ENCODE results near the gene NOXO1.

The NOXO1 gene

GRCh38 chr16:1997494-1998359 lies 16.5 kb upstream of the NOXO1 start:
- DNase-seq (ENCODE audit: insufficient read length, low spot score): no peak
- no peak for TF ChIP-seq POLR2A (IDR thresholded peaks at IDR 0.05; ENCODE audit: low read depth, low read length)
- FAIRE-seq: no peak

GRCh38 chr16:1993731-1994131 lies 12.5 kb upstream of the NOXO1 start:
- DNase-seq (ENCODE audit: insufficient read length, low spot score) (no peak), FAIRE-seq (peak; percentile 23)
- no peak for TF ChIP-seq POLR2A (IDR thresholded peaks at IDR 0.05; ENCODE audit: low read depth, low read length)

GRCh38 chr16:1992704-1993317 lies 11.5 kb upstream of the NOXO1 start:
- no peak for TF ChIP-seq POLR2A (IDR thresholded peaks at IDR 0.05; ENCODE audit: low read depth, low read length)
- DNase-seq (ENCODE audit: insufficient read length, low spot score) (no peak), FAIRE-seq (no peak)

DNA sequence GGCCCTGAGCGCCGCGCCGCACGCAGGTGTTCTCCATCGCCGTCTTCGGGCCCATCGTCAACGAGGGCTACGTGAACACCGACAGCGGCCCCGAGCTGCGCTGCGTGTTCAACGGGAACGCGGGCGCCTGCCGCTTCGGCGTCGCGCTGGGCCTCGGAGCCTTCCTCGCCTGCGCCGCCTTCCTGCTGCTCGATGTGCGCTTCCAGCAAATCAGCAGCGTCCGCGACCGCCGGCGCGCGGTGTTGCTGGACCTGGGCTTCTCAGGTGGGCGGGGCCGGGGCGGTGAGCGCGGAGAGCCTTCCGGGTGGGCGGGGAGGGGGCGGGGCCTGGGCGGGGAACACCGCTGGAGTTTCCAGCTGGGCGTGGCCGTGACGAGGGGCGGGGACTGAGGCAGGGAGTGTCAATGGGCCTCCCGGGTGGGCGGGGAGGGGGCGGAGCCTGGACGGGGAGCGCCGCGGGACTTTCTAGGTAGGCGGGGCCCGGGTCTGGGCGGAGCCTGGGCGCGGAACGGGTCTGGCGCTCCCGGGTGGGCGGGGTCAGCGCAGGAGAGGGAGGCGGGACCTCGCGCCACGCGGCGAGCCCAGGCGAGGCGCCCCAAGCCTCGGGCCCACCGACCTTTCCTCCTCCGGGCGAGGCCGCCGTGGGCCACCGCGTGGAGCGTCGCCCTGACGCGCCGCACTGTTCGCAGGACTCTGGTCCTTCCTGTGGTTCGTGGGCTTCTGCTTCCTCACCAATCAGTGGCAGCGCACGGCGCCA lies 10.9 kb upstream of the NOXO1 start:
- FAIRE-seq (no peak), DNase-seq (ENCODE audit: insufficient read length, low spot score) (no peak)
- TF ChIP-seq POLR2A (IDR thresholded peaks at IDR 0.05; ENCODE audit: low read depth, low read length): no peak

DNA sequence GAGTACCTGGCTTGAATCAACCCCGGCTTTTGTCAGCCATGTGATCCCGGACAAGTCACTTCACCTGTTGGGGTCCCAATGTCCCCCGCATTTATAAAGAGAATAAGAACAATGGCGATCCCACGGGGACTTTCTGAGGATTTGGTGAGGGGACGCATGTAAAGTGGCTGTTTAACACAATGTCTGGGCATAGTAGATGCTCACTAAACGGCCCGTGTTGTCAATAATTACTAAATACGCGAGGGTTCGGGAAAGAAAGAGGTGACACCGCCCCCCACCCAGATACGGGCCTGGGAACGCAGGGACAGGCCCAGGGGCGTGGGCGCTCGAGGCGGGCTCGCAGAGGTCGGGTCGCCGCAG lies 10.3 kb upstream of the NOXO1 start:
- no peak for DNase-seq (ENCODE audit: insufficient read length, low spot score)
- TF ChIP-seq POLR2A (IDR thresholded peaks at IDR 0.05; ENCODE audit: low read depth, low read length): no peak

DNA sequence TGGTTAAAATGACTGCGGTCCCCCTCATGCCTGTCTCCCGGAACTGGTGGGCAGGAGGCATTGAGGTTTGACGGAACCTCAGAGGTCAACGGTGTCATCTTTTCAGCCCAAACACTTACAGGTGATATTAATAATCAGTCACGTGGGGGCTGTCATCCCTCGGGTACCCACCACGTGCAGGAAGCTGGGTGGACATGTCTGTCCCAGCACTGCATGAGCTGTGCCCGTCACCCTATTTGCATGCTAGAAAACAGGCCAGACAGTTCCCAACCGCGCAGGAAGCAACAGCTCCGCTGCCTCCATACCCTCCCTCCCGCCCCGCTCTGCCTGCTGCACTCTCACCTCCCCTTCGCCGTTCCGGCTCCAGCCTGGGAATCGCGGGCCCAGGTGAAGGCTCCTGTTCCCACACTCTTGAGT lies 9.9 kb upstream of the NOXO1 start:
- TF ChIP-seq POLR2A (IDR thresholded peaks at IDR 0.05; ENCODE audit: low read depth, low read length): no peak
- no peak for FAIRE-seq
- DNase-seq (ENCODE audit: insufficient read length, low spot score): no peak

More for the DNA sequence above, 10.3 kb upstream of the NOXO1 start:
- no peak for FAIRE-seq

- no peak for TF ChIP-seq POLR2A (IDR thresholded peaks at IDR 0.05; ENCODE audit: low read depth, low read length)
- FAIRE-seq (no peak), DNase-seq (ENCODE audit: insufficient read length, low spot score) (no peak)
These were observed 9.3 kb upstream of the NOXO1 start for GRCh38 chr16:1990351-1991134.

- no peak for TF ChIP-seq POLR2A (IDR thresholded peaks at IDR 0.05; ENCODE audit: low read depth, low read length)
- no peak for DNase-seq (ENCODE audit: insufficient read length, low spot score)
- no peak for FAIRE-seq
These were observed 8.8 kb upstream of the NOXO1 start for GRCh38 chr16:1990101-1990350.

- no peak for FAIRE-seq
- 0 out of 2 replicates have a peak, but pooled peaks have one; percentile 21 for TF ChIP-seq POLR2A (IDR thresholded peaks at IDR 0.05; ENCODE audit: low read depth, low read length)
- DNase-seq (ENCODE audit: insufficient read length, low spot score): no peak
These were observed 8.2 kb upstream of the NOXO1 start, which contains the start of gene SYNGR3 for GRCh38 chr16:1989209-1990100. Gene SYNGR3 (plus strand): TSS chr16:1989970. CDS start chr16:1990103, 133 bp downstream.

- no peak for DNase-seq (ENCODE audit: insufficient read length, low spot score)
- no peak for TF ChIP-seq POLR2A (IDR thresholded peaks at IDR 0.05; ENCODE audit: low read depth, low read length)
- FAIRE-seq: no peak
These were observed 5.9 kb upstream of the NOXO1 start for GRCh38 chr16:1987198-1987597.

GRCh38 chr16:1985466-1986150 lies 4.3 kb upstream of the NOXO1 start:
- no peak for FAIRE-seq
- DNase-seq (ENCODE audit: insufficient read length, low spot score): no peak
- no peak for TF ChIP-seq POLR2A (IDR thresholded peaks at IDR 0.05; ENCODE audit: low read depth, low read length)

Data from H54 (cell line).